ENCODE results near the gene DOCK10. TPM values are rescaled to one million over a fixed set of nuclear protein-coding genes. Genes with fewer than 3 reads are reported as not detected.

DOCK10 gene
- total RNA-seq, 1 donor from 2014 or later: 172 TPM

- Mint-ChIP-seq H3K4me3 (no peak overlapping the region), H3K4me1 (no peaks in the 10 kb centered on the region), H3K36me3 (ENCODE audit: low read depth) (peaks cover 84% of the 10 kb centered on the region), H3K27me3 (no peaks in the 10 kb centered on the region), H3K27ac (no peak overlapping the region), H3K9me3 (no peaks in the 10 kb centered on the region)
- ChIA-PET POLR2A (interaction anchor here (0.7 kb wide), 1 partner anchor 602 kb away, joined by 4 read pairs; no protein-coding TSS in a partner anchor), CTCF (interaction anchor here (1.1 kb wide), 1 partner anchor 52 kb away, joined by 3 read pairs; no protein-coding TSS in a partner anchor)
- intact Hi-C loops (cut with micrococcal nuclease): no loop called here
- no peak for TF ChIP-seq CTCF (IDR thresholded peaks at IDR 0.05)
- DNase-seq (no peak), ATAC-seq (ENCODE audit: low read depth) (no peak)
Observed at GRCh38 chr2:224796695-224797305, 245.5 kb downstream of the DOCK10 start.

- intact Hi-C loops (cut with micrococcal nuclease): no loop called here
- Mint-ChIP-seq H3K4me1 (no peaks in the 10 kb centered on the region), H3K36me3 (ENCODE audit: low read depth) (peaks cover 78% of the 10 kb centered on the region), H3K9me3 (no peaks in the 10 kb centered on the region), H3K27me3 (no peaks in the 10 kb centered on the region), H3K27ac (no peak overlapping the region), H3K4me3 (no peak overlapping the region)
- ChIA-PET POLR2A (no interaction called here), CTCF (no interaction called here)
- ATAC-seq (ENCODE audit: low read depth) (no peak), DNase-seq (no peak)
- no peak for TF ChIP-seq CTCF (IDR thresholded peaks at IDR 0.05)
Observed at GRCh38 chr2:224793946-224794345, 248.3 kb downstream of the DOCK10 start.

GRCh38 chr2:224786848-224787247 lies 255.4 kb downstream of the DOCK10 start:
- ATAC-seq (ENCODE audit: low read depth): no peak

GRCh38 chr2:224781400-224781799 lies 260.9 kb downstream of the DOCK10 start:
- no peak for ATAC-seq (ENCODE audit: low read depth)
- TF ChIP-seq CTCF (IDR thresholded peaks at IDR 0.05): no peak
- DNase-seq: no peak
- Mint-ChIP-seq H3K9me3 (no peaks in the 10 kb centered on the region), H3K4me3 (no peak overlapping the region), H3K4me1 (no peaks in the 10 kb centered on the region), H3K27ac (no peak overlapping the region), H3K36me3 (ENCODE audit: low read depth) (peaks cover 71% of the 10 kb centered on the region), H3K27me3 (no peaks in the 10 kb centered on the region)
- ChIA-PET POLR2A (no interaction called here), CTCF (interaction anchor here (1.0 to 1.1 kb wide), 5 partner anchors 11 to 425 kb away, joined by 3 to 5 read pairs (median 3); no protein-coding TSS in a partner anchor)
- intact Hi-C loops (cut with micrococcal nuclease): no loop called here

More at GRCh38 chr2:224786848-224787247, 255.4 kb downstream of the DOCK10 start:
- no peak for DNase-seq
- intact Hi-C loops (cut with micrococcal nuclease): no loop called here
- H3K4me3 Mint-ChIP-seq: no peak overlapping the region
- ChIA-PET CTCF (no interaction called here), POLR2A (no interaction called here)
- no peak overlapping the region for H3K27ac Mint-ChIP-seq
- H3K9me3 Mint-ChIP-seq: no peaks in the 10 kb centered on the region
- no peak for TF ChIP-seq CTCF (IDR thresholded peaks at IDR 0.05)
- H3K27me3 Mint-ChIP-seq: no peaks in the 10 kb centered on the region
- no peaks in the 10 kb centered on the region for H3K4me1 Mint-ChIP-seq
- peaks cover 76% of the 10 kb centered on the region for H3K36me3 Mint-ChIP-seq (ENCODE audit: low read depth)

- DNase-seq: no peak
- CTCF ChIA-PET: interaction anchor here (1.0 to 1.2 kb wide), 5 partner anchors 15 to 424 kb away, joined by 3 to 5 read pairs (median 3); no protein-coding TSS in a partner anchor
- no peaks in the 10 kb centered on the region for H3K9me3 Mint-ChIP-seq
- intact Hi-C loops (cut with micrococcal nuclease): no loop called here
- ATAC-seq (ENCODE audit: low read depth): no peak
- H3K27me3 Mint-ChIP-seq: no peaks in the 10 kb centered on the region
- peaks cover 71% of the 10 kb centered on the region for H3K36me3 Mint-ChIP-seq (ENCODE audit: low read depth)
- H3K4me1 Mint-ChIP-seq: no peaks in the 10 kb centered on the region
- H3K4me3 Mint-ChIP-seq: no peak overlapping the region
- POLR2A ChIA-PET: no interaction called here
- no peak overlapping the region for H3K27ac Mint-ChIP-seq
- no peak for TF ChIP-seq CTCF (IDR thresholded peaks at IDR 0.05)
Observed at GRCh38 chr2:224780823-224781222, 261.4 kb downstream of the DOCK10 start.
